HL-60/S4 (cell line): Measurements from ENCODE around the gene SLC28A1.

Experiments
- in situ Hi-C: fragments of 300-500 bp; cut with MboI; formaldehyde crosslinking; loops from 2 replicates; pipeline ENCODE4 v1.14.3; 2022; ENCODE audit warnings: low sequenced_read_pairs

SLC28A1 gene

GRCh38 chr15:84929795-84930603 is 45.5 kb downstream of the SLC28A1 start:
- in situ Hi-C loops, result no loop called here

DNA sequence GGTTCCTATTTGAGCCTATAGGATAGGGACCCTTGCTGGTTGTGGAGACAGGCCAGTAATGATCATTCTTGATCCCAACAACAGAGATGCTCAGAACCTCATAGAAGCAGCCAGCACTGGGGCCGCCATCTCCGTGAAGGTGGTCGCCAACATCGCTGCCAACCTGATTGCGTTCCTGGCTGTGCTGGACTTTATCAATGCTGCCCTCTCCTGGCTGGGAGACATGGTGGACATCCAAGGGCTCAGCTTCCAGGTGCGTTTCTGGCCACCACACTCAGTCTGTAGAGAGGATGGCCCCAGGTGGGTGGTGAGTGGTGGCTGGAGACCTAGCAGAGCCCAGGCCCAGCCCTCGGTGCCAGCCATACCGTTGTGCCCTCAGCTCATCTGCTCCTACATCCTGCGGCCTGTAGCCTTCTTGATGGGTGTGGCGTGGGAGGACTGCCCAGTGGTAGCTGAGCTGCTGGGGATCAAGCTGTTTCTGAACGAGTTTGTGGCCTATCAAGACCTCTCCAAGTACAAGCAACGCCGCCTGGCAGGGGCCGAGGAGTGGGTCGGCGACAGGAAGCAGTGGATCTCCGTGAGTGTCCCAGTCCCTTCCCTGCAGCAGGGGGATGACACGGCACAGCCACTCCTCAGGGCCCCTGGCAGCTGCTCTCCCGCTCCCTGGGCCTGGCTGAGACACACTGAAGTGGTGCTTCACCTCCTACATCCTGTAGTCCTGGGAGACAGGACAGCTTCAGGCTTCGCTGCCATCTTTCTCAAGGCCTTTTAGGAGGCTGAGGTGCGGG is 50.7 kb downstream of the SLC28A1 start:
- in situ Hi-C loops, result no loop called here

- in situ Hi-C loops, result no loop called here
These were observed 52.7 kb downstream of the SLC28A1 start for GRCh38 chr15:84937144-84937543.

GRCh38 chr15:84938726-84939125 is 54.3 kb downstream of the SLC28A1 start:
- in situ Hi-C loops, result no loop called here

- in situ Hi-C loops, result no loop called here
These were observed 55.9 kb downstream of the SLC28A1 start for GRCh38 chr15:84940399-84940798.

GRCh38 chr15:84942456-84942855 is 58.0 kb downstream of the SLC28A1 start:
- in situ Hi-C loops, result no loop called here

- in situ Hi-C loops, result no loop called here
These were observed 59.8 kb downstream of the SLC28A1 start for GRCh38 chr15:84944311-84944710.

GRCh38 chr15:84944861-84945260 is 60.4 kb downstream of the SLC28A1 start:
- in situ Hi-C loops, result no loop called here

GRCh38 chr15:84946772-84947489 is 62.5 kb downstream of the SLC28A1 start:
- in situ Hi-C loops, result no loop called here

DNA sequence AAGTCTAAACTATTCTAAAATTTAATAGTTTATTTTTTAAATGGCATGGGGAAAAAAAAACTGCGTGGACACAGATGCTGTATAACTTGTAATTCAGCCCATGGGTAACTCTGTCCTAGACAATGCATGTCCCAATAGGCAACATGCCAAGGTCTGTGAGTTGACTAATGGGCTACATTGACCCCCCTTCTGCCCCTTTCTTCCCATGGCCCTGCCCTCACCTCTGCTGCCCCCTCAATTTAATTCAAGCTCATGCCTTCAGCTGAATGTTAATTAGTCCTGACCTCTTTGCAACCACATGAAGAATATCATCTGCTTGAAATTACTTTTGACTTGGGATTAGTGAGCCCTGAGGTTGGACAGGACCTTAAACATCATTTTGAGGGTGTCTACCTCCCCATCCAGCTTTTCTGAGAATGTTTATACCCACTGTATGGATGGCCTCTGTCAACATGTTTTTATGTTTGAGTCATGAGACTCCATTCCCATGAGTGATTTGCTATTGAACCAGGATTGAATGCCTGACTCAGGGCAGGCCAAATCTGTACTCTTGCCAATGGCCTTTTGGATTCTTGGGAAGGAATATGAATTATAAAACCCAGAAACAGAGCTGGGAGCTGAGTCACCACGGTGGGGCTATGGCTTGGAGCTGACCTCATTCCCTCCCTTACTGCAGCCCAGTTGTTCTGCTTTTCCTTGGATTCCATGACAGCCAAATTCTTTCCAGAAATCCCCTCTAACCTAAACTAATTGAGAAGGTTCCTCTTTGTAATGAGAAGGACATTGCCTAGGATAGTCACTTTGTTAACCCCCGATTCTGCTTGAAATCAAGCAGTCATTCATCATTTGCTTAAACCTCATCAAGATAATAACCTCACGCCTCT is 63.7 kb downstream of the SLC28A1 start:
- in situ Hi-C loops, result no loop called here

DNA sequence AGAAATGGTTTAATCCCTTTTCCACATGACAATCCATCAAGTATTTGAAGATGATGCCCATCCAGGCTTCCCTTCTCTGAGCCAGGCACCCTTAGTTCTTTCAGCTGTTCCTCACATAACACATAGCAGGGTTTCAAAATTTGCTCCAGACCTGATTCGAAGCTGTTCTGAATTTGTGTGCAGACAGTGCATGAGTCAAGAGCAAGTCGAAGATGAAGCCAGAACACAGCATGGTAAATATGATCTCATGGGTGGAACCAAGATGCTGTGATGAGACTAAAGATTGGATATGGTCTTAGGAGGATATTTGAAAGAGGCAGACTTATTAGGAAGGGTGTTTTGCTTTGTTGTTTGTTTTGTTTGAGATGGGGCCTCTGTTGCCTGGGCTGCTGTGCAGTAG is 64.6 kb downstream of the SLC28A1 start:
- in situ Hi-C loops, result no loop called here

DNA sequence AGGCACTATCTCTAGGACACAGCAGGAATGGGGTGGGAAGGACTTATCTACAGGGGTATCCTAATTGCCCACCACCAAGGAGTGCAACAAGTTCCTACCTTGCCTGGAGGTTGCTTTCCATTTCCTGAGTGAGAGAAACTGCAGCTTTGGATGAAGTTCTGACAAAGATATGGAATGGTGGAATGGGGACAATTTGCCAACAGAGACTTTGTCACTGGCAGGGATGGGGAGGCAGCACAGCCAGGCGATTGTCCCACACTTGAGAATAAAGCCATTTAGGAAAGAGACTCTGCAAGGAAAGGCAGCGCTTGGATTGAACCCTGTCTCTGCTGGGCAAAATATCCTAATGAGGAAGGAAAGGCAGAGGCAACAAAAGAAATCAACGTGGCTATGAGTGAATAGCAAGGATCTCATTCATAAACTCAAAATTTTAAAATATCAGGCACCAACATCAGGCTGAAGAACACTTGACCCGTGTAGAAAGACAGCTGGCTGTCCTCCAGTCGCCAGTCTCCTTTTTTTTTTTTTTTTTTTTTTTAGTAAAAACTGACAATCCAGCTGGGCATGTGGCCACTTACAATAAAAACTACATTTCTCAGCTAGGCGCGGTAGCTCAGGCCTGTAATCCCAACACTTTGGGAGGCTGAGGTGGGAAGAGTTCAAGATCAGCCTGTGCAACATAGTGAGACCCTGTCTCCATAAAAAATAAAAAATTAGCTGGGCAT is 65.5 kb downstream of the SLC28A1 start:
- in situ Hi-C loops, result loop anchor here (10.0 to 25.0 kb wide), 2 partner anchors 55 to 337 kb away; no protein-coding TSS in a partner anchor

GRCh38 chr15:84950570-84951111 is 66.2 kb downstream of the SLC28A1 start:
- in situ Hi-C loops, result loop anchor here (10.0 to 25.0 kb wide), 2 partner anchors 56 to 337 kb away; no protein-coding TSS in a partner anchor

GRCh38 chr15:84951736-84952135 is 67.3 kb downstream of the SLC28A1 start:
- in situ Hi-C loops, result loop anchor here (10.0 to 25.0 kb wide), 2 partner anchors 57 to 336 kb away; no protein-coding TSS in a partner anchor

- in situ Hi-C loops, result loop anchor here (10.0 to 25.0 kb wide), 2 partner anchors 58 to 334 kb away; no protein-coding TSS in a partner anchor
These were observed 68.7 kb downstream of the SLC28A1 start for GRCh38 chr15:84953136-84953535.

GRCh38 chr15:84953726-84954125 is 69.3 kb downstream of the SLC28A1 start:
- in situ Hi-C loops, result loop anchor here (10.0 to 25.0 kb wide), 2 partner anchors 59 to 334 kb away; no protein-coding TSS in a partner anchor

GRCh38 chr15:84955089-84955848 is 70.8 kb downstream of the SLC28A1 start:
- in situ Hi-C loops, result loop anchor here (10.0 to 25.0 kb wide), 2 partner anchors 60 to 332 kb away; no protein-coding TSS in a partner anchor

DNA sequence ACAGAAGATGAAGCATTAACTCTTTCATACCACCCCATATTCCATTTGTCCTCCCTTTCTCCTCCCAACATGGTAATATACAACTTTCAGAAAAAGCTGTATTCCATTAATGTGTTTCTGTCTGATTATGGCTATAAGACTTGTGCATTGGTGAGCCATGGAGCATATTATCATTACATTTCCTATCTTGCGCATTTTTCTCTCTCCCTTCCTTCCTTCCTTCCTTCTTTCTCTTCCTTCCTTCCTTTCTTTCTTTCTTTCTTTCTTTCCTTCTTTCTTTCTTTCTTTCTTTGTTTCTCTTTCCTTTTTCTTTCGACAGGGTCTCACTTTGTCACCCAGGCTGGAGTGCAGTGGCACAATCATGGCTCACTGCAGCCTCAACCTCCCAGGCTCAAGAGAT is 71.7 kb downstream of the SLC28A1 start:
- in situ Hi-C loops, result loop anchor here (10.0 to 25.0 kb wide), 2 partner anchors 61 to 331 kb away; no protein-coding TSS in a partner anchor
